Measurements from ENCODE around the gene BBS7.

The BBS7 gene

DNA sequence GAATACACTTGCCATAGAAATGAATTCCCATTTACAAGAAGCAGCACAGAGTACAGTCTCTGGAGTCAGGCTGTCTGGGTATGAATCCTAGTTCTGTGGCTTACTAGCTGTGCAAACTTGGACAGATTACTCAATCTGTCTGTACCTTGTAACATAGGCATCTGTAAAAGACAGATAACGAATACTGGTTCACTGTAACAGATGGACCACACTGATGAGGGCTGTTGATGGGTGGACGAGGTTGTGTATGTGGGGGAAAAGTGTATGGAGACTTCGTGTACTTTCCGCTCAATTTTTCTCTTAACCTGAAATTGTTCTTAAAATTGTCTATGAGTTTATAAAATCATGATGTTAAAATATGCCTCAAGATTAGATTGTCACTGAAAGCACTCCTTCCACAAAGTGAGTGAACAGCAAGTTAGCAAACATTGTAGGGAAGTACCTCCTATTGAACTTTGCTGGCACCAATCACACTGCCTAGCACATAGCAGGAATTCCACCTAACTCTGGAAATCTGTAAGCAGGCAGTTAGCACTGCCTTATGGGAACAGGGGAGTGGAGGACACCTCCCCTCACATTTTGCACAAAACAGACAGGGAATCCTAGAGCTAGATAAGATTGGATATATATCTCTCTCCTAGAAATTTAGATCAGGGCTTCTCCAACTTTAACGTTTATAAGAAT, 75.6 kb downstream of the BBS7 start:
- Histone ChIP-seq H3K27me3 (peaks cover 25% of the 10 kb centered on the region), H3K4me3 (ENCODE audit: low read depth, low read length) (no peak overlapping the region), H3K36me3 (no peaks in the 10 kb centered on the region), H3K9me3 (no peaks in the 10 kb centered on the region), H3K4me1 (no peaks in the 10 kb centered on the region)
- DNase-seq = no peak
- TF ChIP-seq, protein P1, sequence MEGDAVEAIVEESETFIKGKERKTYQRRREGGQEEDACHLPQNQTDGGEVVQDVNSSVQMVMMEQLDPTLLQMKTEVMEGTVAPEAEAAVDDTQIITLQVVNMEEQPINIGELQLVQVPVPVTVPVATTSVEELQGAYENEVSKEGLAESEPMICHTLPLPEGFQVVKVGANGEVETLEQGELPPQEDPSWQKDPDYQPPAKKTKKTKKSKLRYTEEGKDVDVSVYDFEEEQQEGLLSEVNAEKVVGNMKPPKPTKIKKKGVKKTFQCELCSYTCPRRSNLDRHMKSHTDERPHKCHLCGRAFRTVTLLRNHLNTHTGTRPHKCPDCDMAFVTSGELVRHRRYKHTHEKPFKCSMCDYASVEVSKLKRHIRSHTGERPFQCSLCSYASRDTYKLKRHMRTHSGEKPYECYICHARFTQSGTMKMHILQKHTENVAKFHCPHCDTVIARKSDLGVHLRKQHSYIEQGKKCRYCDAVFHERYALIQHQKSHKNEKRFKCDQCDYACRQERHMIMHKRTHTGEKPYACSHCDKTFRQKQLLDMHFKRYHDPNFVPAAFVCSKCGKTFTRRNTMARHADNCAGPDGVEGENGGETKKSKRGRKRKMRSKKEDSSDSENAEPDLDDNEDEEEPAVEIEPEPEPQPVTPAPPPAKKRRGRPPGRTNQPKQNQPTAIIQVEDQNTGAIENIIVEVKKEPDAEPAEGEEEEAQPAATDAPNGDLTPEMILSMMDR (IDR thresholded peaks at IDR 0.05; ENCODE audit: low read depth, low read length) = no peak

DNA sequence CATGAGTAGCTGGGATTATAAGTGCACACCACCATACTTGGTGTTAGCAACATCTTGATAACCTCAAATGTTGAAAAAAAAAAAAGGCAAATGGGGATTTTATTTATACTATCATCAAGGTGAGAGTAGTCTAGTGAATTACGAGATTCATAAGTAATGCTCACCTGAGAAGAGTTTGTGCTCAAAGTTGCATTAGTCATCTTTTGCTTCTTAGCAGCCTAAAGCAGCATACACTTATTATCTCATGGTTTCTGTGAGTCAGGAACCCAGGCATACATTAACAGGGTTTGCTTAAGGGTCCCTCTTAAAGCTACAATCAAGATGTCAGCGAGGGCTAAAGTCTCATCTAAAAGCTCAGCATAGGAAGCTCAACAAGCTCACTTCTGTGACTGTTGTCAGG, 77.3 kb downstream of the BBS7 start:
- Histone ChIP-seq H3K4me1 (no peaks in the 10 kb centered on the region), H3K36me3 (no peaks in the 10 kb centered on the region), H3K4me3 (ENCODE audit: low read depth, low read length) (no peak overlapping the region), H3K9me3 (no peaks in the 10 kb centered on the region), H3K27me3 (peaks cover 39% of the 10 kb centered on the region)
- TF ChIP-seq, protein P1 (IDR thresholded peaks at IDR 0.05; ENCODE audit: low read depth, low read length) = no peak
- DNase-seq = no peak

DNA sequence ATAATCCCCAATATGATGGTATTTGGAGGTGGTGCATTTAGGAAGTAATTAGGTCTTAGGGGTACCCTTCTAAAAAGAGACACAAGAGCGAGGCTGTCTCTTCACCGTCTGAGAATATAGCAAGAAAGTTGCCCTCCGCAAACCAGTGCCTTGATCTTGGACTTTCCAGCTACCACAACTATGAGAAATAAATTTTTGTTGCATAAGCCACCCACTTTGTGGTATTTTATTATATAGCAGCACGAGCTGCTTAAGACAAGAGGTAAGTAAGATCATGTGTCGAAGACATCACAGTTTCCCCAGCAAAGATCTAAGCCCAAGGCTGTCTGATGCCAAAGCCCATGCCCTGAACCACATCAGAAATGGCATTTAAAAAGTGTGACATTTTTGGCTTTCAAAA, 78.8 kb downstream of the BBS7 start:
- TF ChIP-seq, protein P1 (IDR thresholded peaks at IDR 0.05; ENCODE audit: low read depth, low read length) = no peak
- no peak for DNase-seq
- no peak overlapping the region for H3K4me3 ChIP-seq (ENCODE audit: low read depth, low read length)
- H3K4me1 ChIP-seq = no peaks in the 10 kb centered on the region
- H3K27me3 ChIP-seq = peaks cover 41% of the 10 kb centered on the region
- no peaks in the 10 kb centered on the region for H3K36me3 ChIP-seq
- H3K9me3 ChIP-seq = no peaks in the 10 kb centered on the region

DNA sequence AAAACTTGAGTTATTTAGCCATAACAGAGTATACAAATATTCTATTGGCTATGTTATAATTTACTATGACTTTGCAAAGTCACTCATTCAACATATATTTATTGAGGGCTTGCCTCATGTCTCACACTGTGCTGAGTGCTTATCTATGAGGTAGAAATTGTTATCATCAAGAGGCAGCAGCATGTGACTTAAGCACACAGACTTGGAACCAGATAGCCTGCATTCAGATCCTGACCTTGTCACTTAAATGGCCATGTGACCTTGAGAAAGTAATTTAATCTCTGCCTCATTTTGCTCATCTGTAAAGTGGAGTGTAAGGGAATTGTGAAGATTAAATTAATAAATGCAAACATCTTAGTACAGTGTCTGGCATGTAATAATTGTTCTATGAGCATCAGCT, 79.3 kb downstream of the BBS7 start:
- H3K4me3 ChIP-seq (ENCODE audit: low read depth, low read length) = no peak overlapping the region
- H3K9me3 ChIP-seq = no peaks in the 10 kb centered on the region
- TF ChIP-seq, protein P1 (IDR thresholded peaks at IDR 0.05; ENCODE audit: low read depth, low read length) = no peak
- no peaks in the 10 kb centered on the region for H3K4me1 ChIP-seq
- no peaks in the 10 kb centered on the region for H3K36me3 ChIP-seq
- peaks cover 41% of the 10 kb centered on the region for H3K27me3 ChIP-seq
- no peak for DNase-seq

DNA sequence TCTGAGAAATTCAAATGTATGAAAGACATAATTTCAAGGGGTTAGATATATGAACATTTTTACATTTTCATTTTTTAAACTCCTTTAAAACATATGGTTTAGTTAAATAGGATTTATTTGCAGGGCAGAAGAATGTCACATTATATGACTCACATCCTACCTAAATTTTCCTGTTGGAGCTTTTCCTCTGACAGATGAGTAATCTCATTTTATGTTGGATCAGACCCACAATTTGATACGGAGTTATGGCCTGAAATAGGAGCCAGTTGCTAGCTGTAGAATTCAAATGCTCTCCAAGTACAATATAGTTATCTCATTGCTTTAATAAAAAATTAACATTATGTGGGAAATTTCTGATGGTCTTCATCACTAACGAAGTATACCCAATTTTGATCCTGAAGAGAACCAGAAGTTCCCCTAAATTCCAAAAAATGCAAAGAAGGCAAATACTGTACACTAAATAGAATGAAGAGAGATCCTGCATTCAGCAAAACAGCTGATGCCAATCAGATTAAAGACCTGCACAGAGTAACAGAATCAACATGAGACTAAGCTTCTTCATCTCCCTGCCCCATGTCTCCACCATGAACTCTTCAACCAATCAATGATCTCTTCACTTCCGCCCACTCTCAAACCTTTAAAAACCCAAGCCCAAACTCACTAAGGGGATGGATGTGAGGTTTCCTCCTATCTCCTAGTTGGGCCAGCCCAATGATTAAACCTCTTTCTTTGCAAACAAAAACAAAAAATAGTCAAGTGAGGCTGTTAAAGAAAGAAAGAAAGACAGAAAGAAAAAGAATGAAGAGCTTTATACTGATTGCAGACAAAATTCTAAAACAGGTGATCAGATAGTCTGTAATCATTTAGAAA, 80.1 kb downstream of the BBS7 start:
- Histone ChIP-seq H3K4me1 (no peaks in the 10 kb centered on the region), H3K27me3 (peaks cover 41% of the 10 kb centered on the region), H3K9me3 (no peaks in the 10 kb centered on the region), H3K36me3 (no peaks in the 10 kb centered on the region), H3K4me3 (ENCODE audit: low read depth, low read length) (no peak overlapping the region)
- no peak for DNase-seq
- TF ChIP-seq, protein P1 (IDR thresholded peaks at IDR 0.05; ENCODE audit: low read depth, low read length) = no peak

DNA sequence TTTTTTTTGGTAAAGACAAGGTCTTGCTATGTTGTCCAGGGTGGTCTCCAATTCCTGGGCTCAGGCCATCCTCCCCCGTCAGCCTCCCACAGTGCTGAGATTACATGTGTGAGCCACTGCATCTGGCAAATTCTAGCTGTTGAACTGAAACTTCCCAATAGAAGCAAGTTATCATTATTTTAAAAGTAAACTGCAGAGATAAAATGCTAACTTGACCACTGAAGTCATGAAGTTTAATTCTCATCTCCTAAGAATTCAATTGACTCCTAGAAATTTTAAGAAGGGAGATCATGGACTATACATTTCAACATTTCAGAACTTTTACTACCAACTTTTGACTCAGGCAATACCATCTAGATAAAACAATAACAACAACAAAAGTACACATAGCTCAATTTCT, 80.8 kb downstream of the BBS7 start:
- Histone ChIP-seq H3K27me3 (peaks cover 38% of the 10 kb centered on the region), H3K4me1 (no peaks in the 10 kb centered on the region), H3K9me3 (no peaks in the 10 kb centered on the region), H3K36me3 (no peaks in the 10 kb centered on the region), H3K4me3 (ENCODE audit: low read depth, low read length) (no peak overlapping the region)
- DNase-seq = no peak
- TF ChIP-seq, protein P1 (IDR thresholded peaks at IDR 0.05; ENCODE audit: low read depth, low read length) = no peak

Measured in BE2C (cell line).